H54 (cell line): ENCODE data around the gene CCDC88C.

Source experiments
- DNase-seq: peaks from one replicate; pipeline ENCODE4 v3.0.0; 2011; ENCODE audit warnings: low spot score, mixed read lengths; ENCODE audit not compliant: insufficient read length
- FAIRE-seq: peaks from 3 replicates; lab custom pipeline; 2011; peaks lifted over from hg19 to GRCh38; lab: Jason Lieb, UNC
- POLR2A ChIP-seq: IDR thresholded peaks from 2 replicates; pipeline ENCODE4 v1.6.1; 2011; ENCODE audit warnings: low read depth, mild to moderate bottlenecking, low read length

CCDC88C gene

DNA sequence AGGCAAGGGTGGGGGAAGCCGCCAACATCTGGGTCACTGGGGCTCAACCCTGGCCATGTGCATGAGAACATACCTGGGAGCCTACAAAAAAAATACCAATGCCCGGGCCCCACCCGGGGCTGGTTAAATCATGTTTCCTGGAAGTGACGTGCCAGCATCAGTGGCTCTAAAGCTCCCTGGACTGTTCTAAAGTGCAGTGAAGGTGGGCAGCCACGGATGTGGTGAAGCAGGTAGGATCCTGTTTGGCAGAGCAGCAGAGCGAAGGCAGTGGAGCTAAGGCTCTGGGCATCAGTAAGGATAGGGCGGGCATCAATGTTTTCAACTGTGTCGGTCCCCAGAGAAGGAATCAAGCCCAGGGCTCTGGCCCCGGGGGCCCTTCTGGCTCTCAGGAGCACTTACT is 172.6 kb downstream of the CCDC88C start:
- DNase-seq, result no peak
- FAIRE-seq, result no peak
- TF ChIP-seq POLR2A, result no peak

DNA sequence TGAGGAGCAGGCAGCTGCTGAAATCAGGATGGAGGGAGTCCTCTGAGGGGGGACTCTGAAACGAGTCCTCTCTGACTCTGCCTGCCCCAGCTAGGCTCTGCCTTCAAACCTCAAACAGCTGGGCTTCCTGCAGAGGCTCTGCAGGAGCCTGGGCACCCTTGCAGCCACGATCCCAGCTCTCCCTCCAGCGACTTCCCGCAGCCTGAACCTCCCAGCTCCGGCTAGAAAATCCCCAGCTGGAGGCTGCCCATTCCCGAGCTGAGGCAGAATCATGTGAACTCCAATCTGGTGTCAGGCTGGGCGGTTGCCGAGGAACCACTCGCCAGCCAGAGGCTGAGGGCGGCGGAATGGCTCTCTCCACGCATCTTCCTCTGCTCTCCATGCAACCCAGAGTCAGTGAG is 173.1 kb downstream of the CCDC88C start, which contains the start of gene GPR68:
GPR68 (minus strand) TSS at position 204 of the 401 bp plus-strand sequence. CDS start 9,654 bp downstream, outside the sequence.
- TF ChIP-seq POLR2A, result no peak
- DNase-seq, result peak; percentile 63
- peak; percentile 81 for FAIRE-seq

DNA sequence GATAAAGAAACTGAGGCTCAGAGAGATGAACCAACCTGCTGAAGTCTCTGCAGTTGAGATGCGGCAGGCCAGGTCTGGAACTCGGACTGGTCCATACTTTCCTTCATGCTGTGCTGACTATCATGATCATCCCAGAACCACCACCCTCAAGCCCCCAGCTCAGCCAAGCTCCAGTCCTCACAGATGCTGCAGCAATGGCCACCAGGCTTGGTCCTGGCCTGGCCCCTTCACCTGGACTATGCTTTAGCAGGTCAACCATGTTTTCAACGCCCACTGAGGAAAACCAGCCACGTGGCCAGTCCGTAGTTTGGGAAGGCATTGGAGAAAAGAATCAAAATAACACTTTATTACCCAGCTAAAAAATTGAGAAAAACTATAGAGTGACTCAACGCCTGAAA is 174.5 kb downstream of the CCDC88C start:
- TF ChIP-seq POLR2A, result no peak
- FAIRE-seq, result no peak
- no peak for DNase-seq

DNA sequence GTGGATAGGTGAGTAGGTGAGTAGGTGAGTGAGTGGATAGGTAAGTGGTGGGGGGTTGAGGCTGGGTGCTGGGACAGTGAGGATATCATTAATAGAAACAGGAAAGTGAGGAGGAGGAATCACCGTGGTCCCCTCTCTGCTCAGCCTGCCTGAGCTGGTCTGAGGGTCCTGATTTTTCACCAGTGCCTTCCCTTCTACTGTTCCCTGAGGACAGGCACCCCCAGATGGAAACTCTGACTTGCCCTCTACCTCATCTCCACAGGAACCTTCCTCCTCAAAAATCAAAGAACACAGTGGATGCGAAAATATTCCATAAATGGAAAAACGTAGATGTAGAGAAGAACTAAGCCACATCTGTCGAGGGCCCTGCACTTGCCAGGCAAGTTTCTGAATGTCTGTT is 175.0 kb downstream of the CCDC88C start:
- no peak for FAIRE-seq
- TF ChIP-seq POLR2A, result no peak

DNA sequence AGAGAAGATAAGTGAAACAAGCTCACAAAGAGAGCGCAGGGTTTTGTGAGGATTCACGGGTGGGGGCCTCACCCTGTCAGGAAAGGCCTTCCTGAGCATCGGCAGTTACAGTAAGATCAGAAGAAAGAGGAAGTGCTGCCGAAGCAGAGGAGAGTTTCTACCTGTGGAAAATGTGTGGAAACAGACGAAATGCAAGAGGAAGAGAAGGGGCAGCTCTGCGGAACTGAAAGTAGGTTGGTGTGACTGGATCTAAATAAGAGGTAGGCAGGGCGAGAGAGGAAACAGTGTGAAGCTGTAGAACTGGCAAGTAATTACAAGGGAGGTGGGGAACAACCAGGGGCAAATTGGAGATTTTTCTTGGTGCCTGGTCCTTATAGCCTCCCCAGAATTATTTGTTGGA is 175.8 kb downstream of the CCDC88C start:
- DNase-seq, result no peak
- no peak for TF ChIP-seq POLR2A
- FAIRE-seq, result no peak

More for the DNA sequence above, 175.0 kb downstream of the CCDC88C start:
- no peak for DNase-seq

DNA sequence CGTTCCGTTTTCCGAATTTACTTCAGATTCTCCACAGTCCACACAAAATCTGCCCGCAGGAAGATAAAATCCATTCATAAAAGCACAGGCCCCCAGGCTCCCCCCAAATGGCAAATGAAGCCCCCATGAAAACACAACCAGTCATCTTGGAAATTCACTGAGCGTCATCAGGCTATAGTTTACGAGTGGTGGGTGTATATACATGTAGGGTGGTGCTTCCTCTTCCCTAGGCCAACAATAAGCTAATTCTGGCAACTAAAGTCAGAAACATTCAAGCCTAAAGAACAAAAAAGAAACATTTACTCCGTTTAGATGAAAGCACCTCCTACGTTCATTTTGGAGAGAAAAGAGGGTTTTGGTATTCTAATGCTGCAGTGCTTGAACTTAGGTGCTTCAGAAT is 179.0 kb downstream of the CCDC88C start:
- no peak for TF ChIP-seq POLR2A
- DNase-seq, result no peak
- no peak for FAIRE-seq

DNA sequence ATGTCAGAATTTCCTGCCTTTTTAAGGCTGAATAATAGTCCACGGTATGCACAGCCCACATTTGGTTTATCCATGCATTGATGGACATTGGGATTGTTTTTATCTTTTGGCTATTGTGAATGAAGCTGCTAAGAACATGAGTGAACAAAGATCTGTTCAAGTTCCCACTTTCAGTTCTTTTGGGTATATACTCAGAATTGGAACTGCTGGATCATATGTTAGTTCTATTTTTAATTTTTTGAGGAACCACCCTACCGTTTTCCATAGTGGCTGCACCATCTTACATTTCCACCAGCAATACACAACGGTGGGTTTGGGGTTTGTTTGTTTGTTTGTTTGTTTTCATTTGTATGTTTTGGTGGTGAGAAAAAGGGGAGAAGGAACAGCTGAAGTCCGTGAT is 179.5 kb downstream of the CCDC88C start:
- TF ChIP-seq POLR2A, result no peak
- FAIRE-seq (no peak), DNase-seq (no peak)

DNA sequence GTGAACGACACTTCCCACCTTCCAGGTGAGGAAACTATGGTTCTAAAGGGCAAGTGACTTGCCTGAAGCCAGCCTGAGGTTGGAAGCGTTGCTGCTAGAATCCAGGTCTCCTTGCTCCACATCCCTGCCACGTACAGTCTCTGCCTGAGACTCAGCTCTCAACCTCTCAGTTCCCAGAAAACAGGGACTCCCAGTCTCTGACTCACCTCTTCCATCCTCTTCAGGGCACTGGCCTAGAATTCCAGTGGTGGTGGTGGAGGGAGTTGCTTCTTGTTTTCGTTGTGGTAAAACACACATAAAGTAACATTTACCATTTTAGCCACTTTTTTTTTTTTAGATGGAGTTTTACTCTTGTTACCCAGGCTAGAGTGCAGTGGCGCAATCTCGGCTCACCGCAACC is 180.4 kb downstream of the CCDC88C start:
- DNase-seq (peak; percentile 82), FAIRE-seq (peak; percentile 95)
- TF ChIP-seq POLR2A, result no peak

DNA sequence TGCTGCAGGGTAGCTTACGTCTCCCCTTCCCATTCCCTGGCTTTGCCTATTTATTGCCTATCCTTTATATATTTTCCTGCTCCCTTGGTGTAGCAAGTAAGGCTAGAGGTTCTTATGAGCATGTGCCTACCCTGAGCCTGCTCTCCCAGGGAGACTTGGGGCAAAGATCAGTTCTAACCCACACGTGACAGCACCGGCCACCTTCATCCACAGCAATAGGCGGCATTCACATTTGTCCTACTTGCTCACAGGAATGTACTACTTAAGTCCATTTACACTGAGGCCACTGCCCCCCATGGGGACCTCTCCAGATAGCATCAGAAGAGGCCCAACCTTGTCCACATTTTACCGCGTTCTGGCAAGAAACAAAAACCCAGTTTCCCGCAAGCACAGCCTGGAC is 181.8 kb downstream of the CCDC88C start:
- TF ChIP-seq POLR2A, result no peak
- DNase-seq, result no peak
- FAIRE-seq, result no peak

DNA sequence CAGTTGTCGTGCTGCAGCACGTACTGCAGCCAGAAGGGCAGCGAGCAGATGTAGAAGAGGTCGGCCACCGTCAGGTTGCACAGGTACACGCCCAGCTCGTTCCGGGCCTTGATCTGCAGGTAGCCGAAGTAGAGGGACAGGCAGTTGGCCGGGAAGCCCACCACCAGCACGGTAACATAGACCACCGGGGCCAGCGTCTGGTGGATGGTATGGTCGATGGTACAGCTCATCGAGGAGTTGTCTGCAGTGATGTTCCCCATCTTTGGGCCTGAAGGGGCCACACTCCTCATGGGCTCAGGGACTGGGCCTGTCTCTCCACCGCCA is 182.9 kb downstream of the CCDC88C start:
- FAIRE-seq (no peak), DNase-seq (no peak)
- no peak for TF ChIP-seq POLR2A

DNA sequence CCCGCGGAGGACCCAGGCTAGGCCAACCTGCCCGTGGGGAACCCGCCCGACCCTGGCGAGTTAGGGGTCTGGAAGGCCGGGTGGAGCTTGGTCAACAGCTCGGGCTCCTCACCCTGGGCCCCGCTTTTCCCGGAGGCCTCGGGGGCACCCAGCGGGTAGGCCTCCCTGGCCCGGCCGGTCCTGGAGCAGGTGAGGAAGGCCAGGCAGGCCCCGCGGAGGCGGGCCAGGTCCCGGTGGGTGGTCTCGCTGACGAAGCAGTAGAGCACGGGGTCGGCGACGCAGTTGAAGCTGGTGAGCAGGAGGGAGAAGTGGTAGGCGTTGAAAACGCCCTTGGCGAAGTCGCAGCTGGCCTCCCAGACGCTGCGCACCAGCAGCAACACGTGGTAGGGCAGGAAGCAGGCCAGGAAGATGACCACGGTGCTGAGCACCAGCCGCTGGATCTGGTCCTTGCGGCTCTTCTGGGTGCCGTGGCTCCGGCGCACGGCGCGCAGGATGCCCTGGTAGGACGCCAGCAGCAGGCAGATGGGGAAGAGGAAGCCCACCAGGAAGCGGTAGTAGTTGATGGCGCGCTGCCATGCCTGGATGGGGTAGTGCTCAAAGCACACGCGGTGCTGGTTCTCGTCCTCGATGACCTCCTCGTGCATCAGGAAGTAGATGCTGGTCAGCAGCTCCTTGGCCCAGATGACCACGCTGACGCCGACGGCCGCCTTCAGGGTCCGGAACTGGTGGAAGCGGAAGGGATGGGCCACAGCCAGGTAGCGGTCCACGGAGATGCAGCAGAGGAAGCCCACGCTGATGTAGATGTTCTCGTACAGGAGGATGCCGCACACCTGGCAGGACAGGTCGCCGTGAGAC is 183.5 kb downstream of the CCDC88C start:
- no peak for DNase-seq
- FAIRE-seq, result no peak
- TF ChIP-seq POLR2A, result no peak

DNA sequence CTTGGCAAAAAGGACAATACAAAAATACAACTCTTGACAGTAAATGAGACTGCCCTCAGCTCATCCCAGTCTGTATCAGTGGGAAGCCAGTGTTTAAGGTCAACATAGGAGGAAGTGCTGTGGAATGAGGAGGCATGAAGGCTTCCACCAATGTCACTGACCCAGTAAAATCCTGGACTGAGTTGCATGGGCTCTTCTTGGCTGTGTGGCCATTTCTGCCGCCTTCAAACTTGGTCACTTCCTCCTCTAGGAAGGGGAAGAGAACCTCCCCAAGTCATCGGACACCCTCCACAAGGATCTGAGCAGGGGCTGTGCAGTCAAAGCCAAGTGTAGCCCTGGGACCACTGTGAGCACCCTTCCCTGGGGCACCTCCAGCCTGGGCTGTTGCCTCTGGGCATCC is 185.0 kb downstream of the CCDC88C start:
- FAIRE-seq (no peak), DNase-seq (no peak)
- no peak for TF ChIP-seq POLR2A

DNA sequence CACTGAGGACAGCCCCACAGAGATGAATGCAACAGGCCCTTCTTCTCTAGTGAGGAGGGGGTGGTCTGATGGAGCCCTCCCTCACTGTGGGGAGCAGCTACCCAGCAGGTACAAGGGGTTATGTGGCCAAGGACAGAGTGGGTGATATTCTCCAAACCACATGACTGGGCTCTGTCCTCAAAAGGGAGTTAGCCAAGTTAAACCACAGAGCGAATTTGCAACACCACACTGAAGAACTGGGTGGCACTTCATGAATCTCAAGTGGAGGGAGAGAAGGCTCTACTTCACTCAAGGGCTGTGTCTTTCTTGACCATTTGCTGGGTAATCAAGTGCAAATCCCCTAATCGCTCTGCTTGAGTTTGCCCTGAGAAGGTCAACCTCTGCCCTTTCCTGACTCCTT is 185.6 kb downstream of the CCDC88C start:
- no peak for TF ChIP-seq POLR2A
- FAIRE-seq (no peak), DNase-seq (no peak)

DNA sequence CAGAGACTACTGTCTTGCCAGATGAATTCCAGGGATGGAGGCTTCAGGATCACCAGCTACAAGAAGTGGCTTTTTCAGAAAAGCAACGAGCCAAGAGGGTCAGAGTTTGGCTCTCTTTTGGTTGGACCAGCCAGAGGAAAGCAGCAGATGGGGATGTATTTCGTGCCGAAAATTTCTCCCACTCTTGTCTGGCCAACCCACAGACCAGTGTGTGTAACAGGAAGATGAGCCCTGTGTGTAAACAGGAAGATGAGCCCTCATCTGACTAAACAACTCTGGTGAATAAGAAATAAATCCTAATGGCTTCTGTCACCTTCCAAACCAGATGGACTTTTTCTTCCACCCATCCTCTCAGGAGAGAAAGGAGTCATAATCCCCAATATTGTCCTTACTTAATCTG is 186.2 kb downstream of the CCDC88C start:
- DNase-seq, result no peak
- TF ChIP-seq POLR2A, result no peak
- FAIRE-seq, result no peak

DNA sequence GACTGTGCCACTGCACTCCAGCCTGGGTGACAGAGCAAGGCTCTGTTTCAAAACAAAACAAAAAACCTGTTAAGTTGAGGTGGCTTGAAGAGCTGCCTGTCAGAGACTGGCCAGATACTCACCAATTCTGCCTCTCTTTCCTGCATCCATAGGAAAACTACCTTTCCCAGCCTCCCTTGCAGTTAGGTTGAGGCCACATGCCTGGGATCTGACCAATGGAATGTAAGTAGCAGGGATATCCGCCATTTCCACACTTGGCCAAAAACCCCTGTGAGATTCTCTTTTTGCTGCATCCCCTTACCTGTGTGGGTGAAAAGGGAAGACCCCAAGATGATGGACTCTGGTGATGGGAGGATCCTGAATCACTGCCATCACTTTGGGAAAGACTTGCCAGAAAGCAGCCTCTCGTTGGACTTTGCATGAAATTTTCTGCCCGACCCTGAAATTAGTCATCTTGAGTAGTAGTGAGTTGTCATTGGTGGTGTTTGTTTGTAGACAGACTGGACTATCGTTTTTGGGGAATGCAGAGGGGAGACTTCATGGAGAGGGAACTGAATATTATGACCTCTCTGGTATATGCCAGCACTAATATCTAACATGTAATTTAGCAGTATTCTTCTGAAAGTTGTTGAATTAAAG is 187.1 kb downstream of the CCDC88C start:
- TF ChIP-seq POLR2A, result no peak
- FAIRE-seq (no peak), DNase-seq (no peak)
